Mesendoderm (in vitro differentiated cells): ENCODE results near the gene NRXN3.

ENCODE experiments used
- DNase-seq: peaks from one replicate; pipeline ENCODE4 v3.0.0; 2013
- H2AK5ac ChIP-seq: 2 replicates; pipeline ENCODE4 v1.6.1; 2013; ENCODE audit warnings: low read length, inconsistent platforms
- H2BK120ac ChIP-seq: 2 replicates; pipeline ENCODE4 v1.6.1; 2013; ENCODE audit warnings: low read depth, mild to moderate bottlenecking, low read length, moderate library complexity, mixed read lengths
- H2BK15ac ChIP-seq: replicated peaks from 2 replicates; pipeline ENCODE4 v1.6.1; 2013; ENCODE audit warnings: low read depth, mild to moderate bottlenecking, moderate library complexity
- H2BK5ac ChIP-seq: 2 replicates; pipeline ENCODE4 v1.6.1; 2013; ENCODE audit warnings: low read length, inconsistent platforms
- H3K18ac ChIP-seq: 2 replicates; pipeline ENCODE4 v1.6.1; 2013; ENCODE audit warnings: mild to moderate bottlenecking, low read length, mixed read lengths
- H3K23ac ChIP-seq: one replicate; pipeline ENCODE4 v1.6.1; 2013; ENCODE audit warnings: low read length
- H3K27ac ChIP-seq: 2 replicates; pipeline ENCODE4 v1.5.1; 2013; ENCODE audit warnings: low read depth, mild to moderate bottlenecking, inconsistent platforms, low read length, moderate library complexity
- H3K27me3 ChIP-seq: 2 replicates; pipeline ENCODE4 v1.6.1; 2013; ENCODE audit warnings: low read length, control low read depth, mild to moderate bottlenecking, inconsistent platforms; ENCODE audit not compliant: insufficient read depth, poor library complexity
- H3K36me3 ChIP-seq: 2 replicates; pipeline ENCODE4 v1.6.1; 2013; ENCODE audit warnings: low read length, inconsistent platforms; ENCODE audit not compliant: control insufficient read depth, insufficient read depth
- H3K4ac ChIP-seq: one replicate; pipeline ENCODE4 v1.6.1; 2013; ENCODE audit warnings: low read depth, mild to moderate bottlenecking, low read length, moderate library complexity
- H3K4me1 ChIP-seq: 2 replicates; pipeline ENCODE4 v1.6.1; 2013; ENCODE audit warnings: low read depth, low read length, inconsistent platforms; ENCODE audit not compliant: control insufficient read depth
- H3K4me2 ChIP-seq: 2 replicates; pipeline ENCODE4 v1.6.1; 2013; ENCODE audit warnings: low read length
- H3K4me3 ChIP-seq: 2 replicates; pipeline ENCODE4 v1.5.1; 2013; ENCODE audit warnings: mild to moderate bottlenecking, low read length
- H3K56ac ChIP-seq: one replicate; pipeline ENCODE4 v1.6.1; 2013; ENCODE audit warnings: low read length
- H3K79me1 ChIP-seq: 2 replicates; pipeline ENCODE4 v1.6.1; 2013; ENCODE audit warnings: low read length, inconsistent platforms
- H3K79me2 ChIP-seq: 2 replicates; pipeline ENCODE4 v1.6.1; 2013; ENCODE audit warnings: mild to moderate bottlenecking, low read length; ENCODE audit not compliant: control insufficient read depth, insufficient read depth
- H3K9ac ChIP-seq: 2 replicates; pipeline ENCODE4 v1.6.1; 2013; ENCODE audit warnings: low read length, inconsistent platforms
- H4K5ac ChIP-seq: one replicate; pipeline ENCODE4 v1.6.1; 2013; ENCODE audit warnings: low read length
- H4K8ac ChIP-seq: one replicate; pipeline ENCODE4 v1.6.1; 2013; ENCODE audit warnings: low read depth, mild to moderate bottlenecking, control low read depth, low read length, moderate library complexity
- WGBS: extraction: QIAGEN DNeasy Blood & Tissue Kit; methylation state at CpG from one replicate; pipeline ENCODE4 v1.1.7; 2013; ENCODE audit warnings: low lambda C conversion rate, missing lambda C conversion rate; ENCODE audit not compliant: insufficient coverage; ENCODE audit errors: extremely low coverage; 5-methylcytosine and 5-hydroxymethylcytosine counted together

The NRXN3 gene

GRCh38 chr14:79576424-79576823, 1406.3 kb downstream of the NRXN3 start:
- no peak overlapping the region for H3K23ac ChIP-seq
- no peak overlapping the region for H3K18ac ChIP-seq

GRCh38 chr14:79578470-79578869, 1408.3 kb downstream of the NRXN3 start:
- no peak overlapping the region for H3K4ac ChIP-seq
- no peak overlapping the region for H3K4me2 ChIP-seq
- H3K56ac ChIP-seq, result no peak overlapping the region
- no peak overlapping the region for H4K5ac ChIP-seq
- no peak overlapping the region for H3K27ac ChIP-seq
- no peaks in the 10 kb centered on the region for H3K36me3 ChIP-seq
- H4K8ac ChIP-seq, result no peak overlapping the region
- no peak overlapping the region for H3K9ac ChIP-seq
- no peak overlapping the region for H3K23ac ChIP-seq
- no peak overlapping the region for H3K4me3 ChIP-seq
- H2AK5ac ChIP-seq, result no peak overlapping the region
- no CpG with 5 or more reads among the region's 3 CpGs for WGBS
- H3K79me2 ChIP-seq, result no peaks in the 10 kb centered on the region
- no peak overlapping the region for H2BK15ac ChIP-seq
- no peaks in the 10 kb centered on the region for H3K4me1 ChIP-seq
- H2BK120ac ChIP-seq, result no peak overlapping the region
- no peak for DNase-seq
- H3K27me3 ChIP-seq, result no peaks in the 10 kb centered on the region
- no peak overlapping the region for H2BK5ac ChIP-seq
- no peak overlapping the region for H3K18ac ChIP-seq
- no peaks in the 10 kb centered on the region for H3K79me1 ChIP-seq

More at GRCh38 chr14:79576424-79576823, 1406.3 kb downstream of the NRXN3 start:
- H3K27ac ChIP-seq, result no peak overlapping the region
- no peak overlapping the region for H3K4ac ChIP-seq
- no peak overlapping the region for H2AK5ac ChIP-seq
- H2BK120ac ChIP-seq, result no peak overlapping the region
- no peaks in the 10 kb centered on the region for H3K27me3 ChIP-seq
- H4K5ac ChIP-seq, result no peak overlapping the region
- no peak for DNase-seq
- no peaks in the 10 kb centered on the region for H3K36me3 ChIP-seq
- no peak overlapping the region for H2BK15ac ChIP-seq
- H3K79me2 ChIP-seq, result no peaks in the 10 kb centered on the region
- H3K9ac ChIP-seq, result no peak overlapping the region
- H2BK5ac ChIP-seq, result no peak overlapping the region
- H3K4me2 ChIP-seq, result no peak overlapping the region
- no peaks in the 10 kb centered on the region for H3K79me1 ChIP-seq
- no peak overlapping the region for H4K8ac ChIP-seq
- WGBS, result no CpG with 5 or more reads among the region's 4 CpGs
- no peak overlapping the region for H3K56ac ChIP-seq
- H3K4me3 ChIP-seq, result no peak overlapping the region
- H3K4me1 ChIP-seq, result no peaks in the 10 kb centered on the region

GRCh38 chr14:79580414-79580813, 1410.2 kb downstream of the NRXN3 start:
- no peak overlapping the region for H3K18ac ChIP-seq
- H3K4me3 ChIP-seq, result no peak overlapping the region
- H3K79me1 ChIP-seq, result no peaks in the 10 kb centered on the region
- H3K23ac ChIP-seq, result no peak overlapping the region
- no peaks in the 10 kb centered on the region for H3K27me3 ChIP-seq
- WGBS, result no CpG with 5 or more reads among the region's 2 CpGs
- H4K8ac ChIP-seq, result no peak overlapping the region
- no peak overlapping the region for H2BK5ac ChIP-seq
- no peak overlapping the region for H4K5ac ChIP-seq
- H3K79me2 ChIP-seq, result no peaks in the 10 kb centered on the region
- H3K9ac ChIP-seq, result no peak overlapping the region
- no peak overlapping the region for H3K4ac ChIP-seq
- no peaks in the 10 kb centered on the region for H3K4me1 ChIP-seq
- no peak overlapping the region for H3K4me2 ChIP-seq
- H3K27ac ChIP-seq, result no peak overlapping the region
- DNase-seq, result no peak
- H2BK120ac ChIP-seq, result no peak overlapping the region
- no peak overlapping the region for H2AK5ac ChIP-seq
- no peak overlapping the region for H2BK15ac ChIP-seq
- H3K36me3 ChIP-seq, result no peaks in the 10 kb centered on the region
- H3K56ac ChIP-seq, result no peak overlapping the region

- Histone ChIP-seq H3K27me3 (no peaks in the 10 kb centered on the region), H3K36me3 (no peaks in the 10 kb centered on the region), H3K4me3 (no peak overlapping the region), H2AK5ac (no peak overlapping the region), H3K4me1 (peaks cover 2% of the 10 kb centered on the region), H2BK15ac (no peak overlapping the region), H3K4ac (no peak overlapping the region), H3K23ac (no peak overlapping the region), H3K4me2 (no peak overlapping the region), H3K27ac (no peak overlapping the region), H3K18ac (no peak overlapping the region), H3K56ac (no peak overlapping the region), H3K79me2 (no peaks in the 10 kb centered on the region), H3K9ac (no peak overlapping the region), H2BK5ac (no peak overlapping the region), H3K79me1 (no peaks in the 10 kb centered on the region), H4K8ac (no peak overlapping the region), H4K5ac (no peak overlapping the region), H2BK120ac (no peak overlapping the region)
- WGBS, result no CpG with 5 or more reads among the region's 4 CpGs
- DNase-seq, result peak; percentile 25
Observed at GRCh38 chr14:79580906-79581305, 1410.7 kb downstream of the NRXN3 start.

GRCh38 chr14:79581912-79582576, 1411.9 kb downstream of the NRXN3 start:
- H3K36me3 ChIP-seq, result no peaks in the 10 kb centered on the region
- no peaks in the 10 kb centered on the region for H3K79me2 ChIP-seq
- no peak overlapping the region for H2BK120ac ChIP-seq
- no peak overlapping the region for H2BK15ac ChIP-seq
- no peaks in the 10 kb centered on the region for H3K79me1 ChIP-seq
- H3K4me2 ChIP-seq, result no peak overlapping the region
- H3K56ac ChIP-seq, result no peak overlapping the region
- H2AK5ac ChIP-seq, result no peak overlapping the region
- H3K27ac ChIP-seq, result no peak overlapping the region
- H2BK5ac ChIP-seq, result no peak overlapping the region
- peaks cover 2% of the 10 kb centered on the region for H3K4me1 ChIP-seq
- WGBS, result no CpG with 5 or more reads among the region's 4 CpGs
- H3K27me3 ChIP-seq, result no peaks in the 10 kb centered on the region
- no peak overlapping the region for H4K5ac ChIP-seq
- no peak overlapping the region for H4K8ac ChIP-seq
- DNase-seq, result peak; percentile 28
- H3K18ac ChIP-seq, result no peak overlapping the region
- H3K4ac ChIP-seq, result no peak overlapping the region
- H3K23ac ChIP-seq, result no peak overlapping the region
- H3K9ac ChIP-seq, result no peak overlapping the region
- no peak overlapping the region for H3K4me3 ChIP-seq
